HUES6 (cell line): Measurements from ENCODE around the gene LMTK2.

Experiments
- H3K27ac ChIP-seq: 2 replicates; pipeline ENCODE4 v1.7.0; 2013; ENCODE audit warnings: low read depth, mild to moderate bottlenecking, low read length, inconsistent platforms
- H3K27me3 ChIP-seq: 2 replicates; pipeline ENCODE4 v1.6.1; 2013; ENCODE audit warnings: low read length; ENCODE audit not compliant: control insufficient read depth, insufficient read depth
- H3K36me3 ChIP-seq: 2 replicates; pipeline ENCODE4 v1.6.1; 2013; ENCODE audit warnings: low read length; ENCODE audit not compliant: control insufficient read depth, insufficient read depth
- H3K4me1 ChIP-seq: 2 replicates; pipeline ENCODE4 v1.6.1; 2013; ENCODE audit warnings: low read length; ENCODE audit not compliant: control insufficient read depth, insufficient read depth
- H3K4me3 ChIP-seq: 2 replicates; pipeline ENCODE4 v1.5.1; 2013; ENCODE audit warnings: low read depth, low read length
- H3K9ac ChIP-seq: one replicate; pipeline ENCODE4 v1.6.1; 2013; ENCODE audit warnings: mild to moderate bottlenecking, low read length
- H3K9me3 ChIP-seq: 2 replicates; pipeline ENCODE4 v1.6.1; 2013; ENCODE audit warnings: low read depth, low read length; ENCODE audit not compliant: control insufficient read depth, insufficient read depth

Gene LMTK2

GRCh38 chr7:98222533-98223195 is 116.0 kb downstream of the LMTK2 start:
- H3K36me3 ChIP-seq = peaks cover 3% of the 10 kb centered on the region; the same call in 1 of the 2 replicates
- no peak overlapping the region for H3K9ac ChIP-seq
- no peaks in the 10 kb centered on the region for H3K9me3 ChIP-seq
- H3K27ac ChIP-seq = no peak overlapping the region
- no peaks in the 10 kb centered on the region for H3K4me1 ChIP-seq
- H3K4me3 ChIP-seq = no peak overlapping the region
- no peaks in the 10 kb centered on the region for H3K27me3 ChIP-seq

- Histone ChIP-seq H3K4me1 (no peaks in the 10 kb centered on the region), H3K4me3 (no peak overlapping the region), H3K9me3 (no peaks in the 10 kb centered on the region), H3K27me3 (no peaks in the 10 kb centered on the region), H3K36me3 (peaks cover 3% of the 10 kb centered on the region; the same call in 1 of the 2 replicates), H3K27ac (no peak overlapping the region), H3K9ac (no peak overlapping the region)
These were observed 116.8 kb downstream of the LMTK2 start for GRCh38 chr7:98223351-98223897.

- Histone ChIP-seq H3K9me3 (no peaks in the 10 kb centered on the region), H3K27ac (no peak overlapping the region), H3K4me3 (no peak overlapping the region), H3K27me3 (no peaks in the 10 kb centered on the region), H3K9ac (no peak overlapping the region), H3K4me1 (no peaks in the 10 kb centered on the region), H3K36me3 (peaks cover 3% of the 10 kb centered on the region; the same call in 1 of the 2 replicates)
These were observed 117.4 kb downstream of the LMTK2 start for GRCh38 chr7:98223898-98224700.

GRCh38 chr7:98224701-98225181 is 118.1 kb downstream of the LMTK2 start:
- Histone ChIP-seq H3K9me3 (no peaks in the 10 kb centered on the region), H3K27ac (no peak overlapping the region), H3K4me3 (no peak overlapping the region), H3K36me3 (peaks cover 3% of the 10 kb centered on the region; the same call in 1 of the 2 replicates), H3K9ac (no peak overlapping the region), H3K27me3 (no peaks in the 10 kb centered on the region), H3K4me1 (no peaks in the 10 kb centered on the region)

GRCh38 chr7:98225913-98226614 is 119.4 kb downstream of the LMTK2 start:
- Histone ChIP-seq H3K9me3 (no peaks in the 10 kb centered on the region), H3K27me3 (no peaks in the 10 kb centered on the region), H3K27ac (no peak overlapping the region), H3K36me3 (peaks cover 3% of the 10 kb centered on the region; the same call in 1 of the 2 replicates), H3K9ac (no peak overlapping the region), H3K4me1 (no peaks in the 10 kb centered on the region), H3K4me3 (no peak overlapping the region)

- no peaks in the 10 kb centered on the region for H3K9me3 ChIP-seq
- H3K4me3 ChIP-seq = no peak overlapping the region
- H3K9ac ChIP-seq = no peak overlapping the region
- H3K36me3 ChIP-seq = peaks cover 3% of the 10 kb centered on the region; the same call in 1 of the 2 replicates
- H3K27ac ChIP-seq = no peak overlapping the region
- no peaks in the 10 kb centered on the region for H3K27me3 ChIP-seq
- no peaks in the 10 kb centered on the region for H3K4me1 ChIP-seq
These were observed 121.3 kb downstream of the LMTK2 start for GRCh38 chr7:98227939-98228338.

GRCh38 chr7:98228801-98229200 is 122.1 kb downstream of the LMTK2 start:
- no peaks in the 10 kb centered on the region for H3K27me3 ChIP-seq
- no peak overlapping the region for H3K27ac ChIP-seq
- H3K4me1 ChIP-seq = no peaks in the 10 kb centered on the region
- H3K36me3 ChIP-seq = peaks cover 3% of the 10 kb centered on the region; the same call in 1 of the 2 replicates
- no peak overlapping the region for H3K4me3 ChIP-seq
- H3K9me3 ChIP-seq = no peaks in the 10 kb centered on the region
- H3K9ac ChIP-seq = no peak overlapping the region

GRCh38 chr7:98229441-98229840 is 122.8 kb downstream of the LMTK2 start:
- no peak overlapping the region for H3K9ac ChIP-seq
- no peaks in the 10 kb centered on the region for H3K9me3 ChIP-seq

GRCh38 chr7:98229991-98230745 is 123.5 kb downstream of the LMTK2 start:
- Histone ChIP-seq H3K4me1 (no peaks in the 10 kb centered on the region), H3K27me3 (no peaks in the 10 kb centered on the region), H3K9me3 (no peaks in the 10 kb centered on the region), H3K4me3 (no peak overlapping the region), H3K36me3 (peaks cover 3% of the 10 kb centered on the region; the same call in 1 of the 2 replicates), H3K27ac (no peak overlapping the region), H3K9ac (no peak overlapping the region)

More at GRCh38 chr7:98229441-98229840, 122.8 kb downstream of the LMTK2 start:
- H3K27me3 ChIP-seq = no peaks in the 10 kb centered on the region
- H3K4me1 ChIP-seq = no peaks in the 10 kb centered on the region
- H3K4me3 ChIP-seq = no peak overlapping the region
- no peak overlapping the region for H3K27ac ChIP-seq
- H3K36me3 ChIP-seq = peaks cover 3% of the 10 kb centered on the region; the same call in 1 of the 2 replicates
